ENCODE results near the gene CDH11.

- TF ChIP-seq CTCF (IDR thresholded peaks at IDR 0.05 in 8 of 11, conservative IDR thresholded peaks at IDR 0.05 in 3 of 11) (no peak), POLR2A (IDR thresholded peaks at IDR 0.05) (no peak)
Measured at GRCh38 chr16:65069766-65070165, 52.1 kb downstream of the CDH11 start.

All from spleen (tissue), 7 donors.